ENCODE measurements around the gene TREML2.
"Not testable (repeated sequence)": the region's sequence is repeated elsewhere in the genome, so short reads cannot be mapped to it uniquely, and the experiment has no call there.

The TREML2 gene

GRCh38 chr6:41208439-41209106 lies 7.6 kb upstream of the TREML2 start:
- no peak for DNase-seq (ENCODE audit: low read depth)

- no peak for DNase-seq (ENCODE audit: low read depth)
These were observed 3.2 kb upstream of the TREML2 start for GRCh38 chr6:41204156-41204555.

GRCh38 chr6:41201764-41202173 lies 820 bp upstream of the TREML2 start:
- no peak for DNase-seq (ENCODE audit: low read depth)

GRCh38 chr6:41200296-41200900 lies 551 bp downstream of the TREML2 start:
- DNase-seq (ENCODE audit: low read depth): no peak

GRCh38 chr6:41199552-41200246 lies 1.2 kb downstream of the TREML2 start:
- no peak for DNase-seq (ENCODE audit: low read depth)

GRCh38 chr6:41197234-41197633 lies 3.7 kb downstream of the TREML2 start:
- no peak for DNase-seq (ENCODE audit: low read depth)

- DNase-seq (ENCODE audit: low read depth): no peak
These were observed 6.6 kb downstream of the TREML2 start for GRCh38 chr6:41194386-41194785.

GRCh38 chr6:41193884-41194283 lies 7.1 kb downstream of the TREML2 start:
- no peak for DNase-seq (ENCODE audit: low read depth)

- DNase-seq (ENCODE audit: low read depth): no peak
These were observed 7.7 kb downstream of the TREML2 start for GRCh38 chr6:41193171-41193734.

GRCh38 chr6:41191569-41191968 lies 9.4 kb downstream of the TREML2 start:
- DNase-seq (ENCODE audit: low read depth): no peak

- DNase-seq (ENCODE audit: low read depth): no peak
These were observed 10.2 kb downstream of the TREML2 start for GRCh38 chr6:41190791-41191190.

- no peak for DNase-seq (ENCODE audit: low read depth)
These were observed 11.0 kb downstream of the TREML2 start for GRCh38 chr6:41189967-41190366.

- not testable (repeated sequence) for DNase-seq (ENCODE audit: low read depth)
These were observed 11.9 kb downstream of the TREML2 start for GRCh38 chr6:41189046-41189445.

- DNase-seq (ENCODE audit: low read depth): no peak
These were observed 12.7 kb downstream of the TREML2 start for GRCh38 chr6:41187924-41188886.

GRCh38 chr6:41186031-41186562 lies 14.9 kb downstream of the TREML2 start:
- no peak for DNase-seq (ENCODE audit: low read depth)

GRCh38 chr6:41184761-41185160 lies 16.2 kb downstream of the TREML2 start:
- no peak for DNase-seq (ENCODE audit: low read depth)

- peak; percentile 28 for DNase-seq (ENCODE audit: low read depth)
These were observed 18.6 kb downstream of the TREML2 start for GRCh38 chr6:41182069-41183034.

- DNase-seq (ENCODE audit: low read depth): no peak
These were observed 19.4 kb downstream of the TREML2 start for GRCh38 chr6:41181566-41181965.

GRCh38 chr6:41179163-41179562 lies 21.8 kb downstream of the TREML2 start:
- no peak for DNase-seq (ENCODE audit: low read depth)

GRCh38 chr6:41177695-41178094 lies 23.3 kb downstream of the TREML2 start:
- no peak for DNase-seq (ENCODE audit: low read depth)
